SK-N-SH (cell line): ENCODE measurements around the gene DIPK1A. TPM values are rescaled to one million over a fixed set of nuclear protein-coding genes. Genes with fewer than 3 reads are reported as not detected.

Experiments used
- CTCF ChIA-PET: fragments of 300-600, 350-600 bp; formaldehyde crosslinking; extraction: SDS; loops from one replicate; lab custom pipeline; 2021; lab: Yijun Ruan, JAX
- POLR2A ChIA-PET: fragments of 350-600 bp; sonication (Branson Sonifier 250); formaldehyde crosslinking; extraction: SDS; loops from one replicate; lab custom pipeline; 2020; ENCODE audit warnings: antibody characterized with exemption, inconsistent platforms; lab: Yijun Ruan, JAX
- DNase-seq: peaks from one replicate; pipeline ENCODE4 v3.0.0; 2012
- H2AFZ ChIP-seq: fragments of 200-600 bp; sonication (generic); 2 replicates; pipeline ENCODE4 v1.8.1; 2016; ENCODE audit warnings: antibody characterized with exemption, mild to moderate bottlenecking, low read depth
- H3F3A ChIP-seq: fragments of 200-600 bp; sonication (generic); replicated peaks from 2 replicates; pipeline ENCODE3; 2016; ENCODE audit warnings: antibody characterized with exemption, mild to moderate bottlenecking; ENCODE audit not compliant: insufficient read depth
- H3K27ac ChIP-seq, 2 experiments: fragments of 200-500 bp in 1 of 2; fragments of 200-600 bp in 1 of 2; sonication (Bioruptor generic) in 1 of 2; sonication (generic), shearing (Covaris generic) in 1 of 2; 2 replicates each; pipeline versions ENCODE4 v1.5.1 to v1.6.1; 2014 to 2016; ENCODE audit warnings: low read depth in 2 of 2, inconsistent platforms in 1 of 2, low read length in 1 of 2, mild to moderate bottlenecking in 1 of 2, mixed read lengths in 1 of 2
- H3K27me3 ChIP-seq: fragments of 200-600 bp; sonication (generic), shearing (Covaris generic); 2 replicates; pipeline ENCODE4 v1.6.1; 2016; ENCODE audit warnings: mixed run types; ENCODE audit not compliant: insufficient read depth
- H3K36me3 ChIP-seq, 2 experiments: fragments of 200-500 bp in 1 of 2; fragments of 200-600 bp in 1 of 2; sonication (Bioruptor generic) in 1 of 2; sonication (generic) in 1 of 2; replicated peaks in 1 of 2; 2 replicates each; pipeline versions ENCODE3 to v1.5.1; 2014 to 2016; ENCODE audit warnings: low read length in 1 of 2, mild to moderate bottlenecking in 1 of 2; ENCODE audit not compliant: insufficient read depth in 2 of 2, control insufficient read depth in 1 of 2
- H3K4me1 ChIP-seq, 2 experiments: fragments of 200-500 bp in 1 of 2; fragments of 200-600 bp in 1 of 2; sonication (Bioruptor generic) in 1 of 2; sonication (generic), shearing (Covaris generic) in 1 of 2; 2 replicates each; pipeline versions ENCODE4 v1.5.1 to v1.6.1; 2014 to 2016; ENCODE audit warnings: low read depth in 1 of 2, low read length in 1 of 2, mixed run types in 1 of 2; ENCODE audit not compliant: insufficient read depth in 2 of 2, control insufficient read depth in 1 of 2
- H3K4me2 ChIP-seq: fragments of 200-600 bp; sonication (generic), shearing (Covaris generic); 2 replicates; pipeline ENCODE4 v1.6.1; 2017; ENCODE audit warnings: mixed run types
- H3K4me3 ChIP-seq, 2 experiments: fragments of 200-500 bp in 1 of 2; fragments of 200-600 bp in 1 of 2; sonication (Bioruptor generic) in 1 of 2; sonication (generic), shearing (Covaris generic) in 1 of 2; 2 replicates each; pipeline versions ENCODE4 v1.5.1 to v1.8.1; 2014 to 2016; ENCODE audit warnings: low read depth in 2 of 2, inconsistent platforms in 1 of 2, low read length in 1 of 2, mild to moderate bottlenecking in 1 of 2, mixed read lengths in 1 of 2, moderate library complexity in 1 of 2
- H3K79me2 ChIP-seq: fragments of 200-600 bp; sonication (generic); 2 replicates; pipeline ENCODE4 v1.8.1; 2017; ENCODE audit warnings: mild to moderate bottlenecking; ENCODE audit not compliant: insufficient read depth
- H3K9ac ChIP-seq: fragments of 200-600 bp; sonication (generic); 2 replicates; pipeline ENCODE4 v1.6.1; 2017; ENCODE audit warnings: mixed run types
- H3K9me2 ChIP-seq: fragments of 200-600 bp; sonication (generic); 2 replicates; pipeline ENCODE4 v1.6.1; 2017; ENCODE audit warnings: mixed run types
- H3K9me3 ChIP-seq: fragments of 200-600 bp; sonication (generic); 2 replicates; pipeline ENCODE4 v1.6.1; 2017; ENCODE audit warnings: mixed run types, mild to moderate bottlenecking, moderate library complexity
- H4K20me1 ChIP-seq: fragments of 200-600 bp; sonication (generic); 2 replicates; pipeline ENCODE4 v1.6.1; 2017; ENCODE audit warnings: mild to moderate bottlenecking, mixed run types; ENCODE audit not compliant: insufficient read depth
- CHD2 ChIP-seq: fragments of 150-350 bp; IDR thresholded peaks from 2 replicates; pipeline ENCODE4 v1.6.1; 2018; ENCODE audit warnings: low read length; ENCODE audit not compliant: partially characterized antibody
- IRF3 ChIP-seq: fragments of 150-350 bp; IDR thresholded peaks from 2 replicates; pipeline ENCODE4 v1.6.1; 2016; ENCODE audit warnings: mild to moderate bottlenecking, low read depth, low read length
- JUND ChIP-seq: IDR thresholded peaks from 2 replicates; pipeline ENCODE4 v1.4.0; 2012
- MXI1 ChIP-seq: IDR thresholded peaks from 2 replicates; pipeline ENCODE4 v1.6.1; 2012; ENCODE audit warnings: mild to moderate bottlenecking, low read depth, low read length, improper control_type of control experiment
- NRF1 ChIP-seq: IDR thresholded peaks from 2 replicates; pipeline ENCODE4 v1.6.1; 2012; ENCODE audit warnings: low read depth, mild to moderate bottlenecking, low read length
- POLR2AphosphoS5 ChIP-seq: IDR thresholded peaks from 2 replicates; pipeline ENCODE4 v1.6.1; 2012; ENCODE audit warnings: low read depth, low read length
- REST ChIP-seq: IDR thresholded peaks from 2 replicates; pipeline ENCODE4 v1.6.1; 2012; ENCODE audit warnings: mild to moderate bottlenecking, low read depth, low read length, moderate library complexity
- SIN3A ChIP-seq: IDR thresholded peaks from 2 replicates; pipeline ENCODE4 v1.6.1; 2012; ENCODE audit warnings: low read depth, mild to moderate bottlenecking, low read length, moderate library complexity, borderline replicate concordance
- USF1 ChIP-seq: IDR thresholded peaks from 2 replicates; pipeline ENCODE4 v1.4.0; 2012; ENCODE audit warnings: low read depth, borderline replicate concordance
- YY1 ChIP-seq: IDR thresholded peaks from 2 replicates; pipeline ENCODE4 v1.4.0; 2012; ENCODE audit warnings: low read depth, mild to moderate bottlenecking
- ZBTB33 ChIP-seq: IDR thresholded peaks from 2 replicates; pipeline ENCODE4 v1.4.0; 2012; ENCODE audit warnings: low read depth, borderline replicate concordance
- WGBS: methylation state at CpG from one replicate; pipeline ENCODE4 v1.1.6; 2017; ENCODE audit warnings: low lambda C conversion rate; 5-methylcytosine and 5-hydroxymethylcytosine counted together
- polyA plus RNA-seq, 3 experiments: library from polyadenylated mRNA; depleted of rRNA; stranded (reverse); fragments of >200 nt; gene quantifications; 2 replicates each; pipeline ENCODE4 v1.2.3, GENCODE V29; 2012

The DIPK1A gene
- polyA plus RNA-seq, 1 of the 3 experiments (the other 2 are of a cell fraction) = 3.4 TPM

- no peak overlapping the region for H3K4me3 ChIP-seq
- DNase-seq = no peak
- TF ChIP-seq YY1 (no peak), USF1 (no peak), JUND (no peak), ZBTB33 (no peak), NRF1 (no peak), IRF3 (no peak), POLR2AphosphoS5 (no peak), SIN3A (no peak), MXI1 (no peak), REST (no peak), CHD2 (no peak)
- ChIA-PET CTCF (interaction anchor here (1.0 kb wide), 1 partner anchor 9 kb away, joined by 5 read pairs; the partner anchor contains the start of gene RPL5), POLR2A (no interaction called here)
- H3F3A ChIP-seq = no peaks in the 10 kb centered on the region
- 82% methylated on average over 3 of the region's 3 CpGs for WGBS
- H3K27ac ChIP-seq = no peak overlapping the region
- H3K79me2 ChIP-seq = no peaks in the 10 kb centered on the region
- H3K4me2 ChIP-seq = no peak overlapping the region
- H3K9me3 ChIP-seq = no peaks in the 10 kb centered on the region
- no peaks in the 10 kb centered on the region for H3K9me2 ChIP-seq
- H4K20me1 ChIP-seq = no peaks in the 10 kb centered on the region
- H3K4me1 ChIP-seq = no peaks in the 10 kb centered on the region
- no peak overlapping the region for H3K9ac ChIP-seq
- H3K27me3 ChIP-seq = no peaks in the 10 kb centered on the region
- no peaks in the 10 kb centered on the region for H3K36me3 ChIP-seq
- no peak overlapping the region for H2AFZ ChIP-seq
Observed at GRCh38 chr1:92822879-92823278, 138.4 kb downstream of the DIPK1A start.
